HCT116 (cell line): Measurements from ENCODE around the gene NUDT13. TPM values are rescaled to one million over a fixed set of nuclear protein-coding genes. Genes with fewer than 3 reads are reported as not detected.

Experiments
- ATAC-seq: fragments of 200-7000 bp; cut with Tn5 transposase; 2 replicates; pipeline ENCODE4 v1.9.1; 2020; ENCODE audit warnings: mild to moderate bottlenecking, moderate library complexity
- BruUV-seq: library from RNA; stranded (reverse); fragments of 400-500 nt; replicated peaks from 2 replicates; lab custom pipeline; 2021; lab: Mats Ljungman, UMichigan
- CTCF ChIA-PET: fragments of 300-600 bp; sonication (Branson Sonifier 250); formaldehyde crosslinking; loops from one replicate; lab custom pipeline; 2021; ENCODE audit warnings: antibody characterized with exemption; lab: Charles Lee
- POLR2A ChIA-PET: fragments of 300-600, 350-600 bp; sonication (Branson Sonifier 250); formaldehyde crosslinking; loops from one replicate; lab custom pipeline; 2021; ENCODE audit warnings: antibody characterized with exemption; lab: Charles Lee
- RAD21 ChIA-PET, 2 experiments: fragments of 300-600 bp; sonication (Branson Sonifier 250); formaldehyde crosslinking; loops; one replicate each; lab custom pipeline; 2023; ENCODE audit warnings: low total read pairs in 2 of 2; ENCODE audit not compliant: uncharacterized antibody in 2 of 2, unreplicated experiment in 2 of 2, low non-redundant PET in 1 of 2; lab: Charles Lee
- DNase-seq: peaks from one replicate; pipeline ENCODE4 v3.0.0-alpha.2; 2010; ENCODE audit warnings: low read depth, low spot score
- H2AFZ ChIP-seq: fragments of 200-600 bp; shearing (Covaris generic), sonication (generic); 2 replicates; pipeline ENCODE4 v1.6.1; 2017; ENCODE audit warnings: low read depth, mixed run types, mixed read lengths, antibody characterized with exemption, low read length; ENCODE audit not compliant: poor library complexity, severe bottlenecking
- H3K27ac ChIP-seq: 2 replicates; pipeline ENCODE4 v1.5.1; 2012; ENCODE audit warnings: low read depth, low read length
- H3K27me3 ChIP-seq: fragments of 200-600 bp; sonication (generic); 2 replicates; pipeline ENCODE4 v1.6.1; 2016; ENCODE audit warnings: mixed run types, low read length, mixed read lengths; ENCODE audit not compliant: insufficient read depth
- H3K36me3 ChIP-seq, 2 experiments: fragments of 200-500 bp in 1 of 2; fragments of 200-600 bp in 1 of 2; sonication (Bioruptor generic) in 1 of 2; sonication (generic) in 1 of 2; 2 replicates each; pipeline versions ENCODE4 v1.5.1 to v1.6.1; 2014 to 2016; ENCODE audit warnings: low read length in 2 of 2, inconsistent platforms in 1 of 2, mixed read lengths in 1 of 2, mixed run types in 1 of 2; ENCODE audit not compliant: insufficient read depth in 2 of 2, control insufficient read depth in 1 of 2
- H3K4me1 ChIP-seq, 2 experiments: fragments of 200-600 bp in 1 of 2; sonication (generic) in 1 of 2; 2 replicates each; pipeline versions ENCODE4 v1.5.1 to v1.6.1; 2012 to 2017; ENCODE audit warnings: low read length in 2 of 2, inconsistent platforms in 1 of 2, mild to moderate bottlenecking in 1 of 2, mixed read lengths in 1 of 2, mixed run types in 1 of 2, moderate library complexity in 1 of 2; ENCODE audit not compliant: insufficient read depth in 2 of 2, control insufficient read depth in 1 of 2
- H3K4me2 ChIP-seq: fragments of 200-600 bp; sonication (generic); 2 replicates; pipeline ENCODE4 v1.6.1; 2017; ENCODE audit warnings: mixed run types, low read length, mixed read lengths
- H3K4me3 ChIP-seq, 2 experiments: fragments of 200-600 bp in 1 of 2; sonication (generic) in 1 of 2; replicated peaks in 1 of 2; 2 replicates each; pipeline ENCODE4 v1.5.1; 2011 to 2016; ENCODE audit warnings: low read length in 2 of 2, control low read depth in 1 of 2, low read depth in 1 of 2, mild to moderate bottlenecking in 1 of 2, mixed read lengths in 1 of 2, mixed run types in 1 of 2
- H3K79me2 ChIP-seq: fragments of 200-600 bp; sonication (generic); 2 replicates; pipeline ENCODE4 v1.6.1; 2017; ENCODE audit warnings: mild to moderate bottlenecking, mixed run types, low read length, moderate library complexity, mixed read lengths; ENCODE audit not compliant: insufficient read depth
- H3K9ac ChIP-seq: fragments of 200-600 bp; sonication (generic); 2 replicates; pipeline ENCODE4 v1.6.1; 2016; ENCODE audit warnings: low read length, mixed read lengths
- H3K9me2 ChIP-seq: fragments of 200-600 bp; sonication (generic), shearing (Covaris generic); 2 replicates; pipeline ENCODE4 v1.6.1; 2017; ENCODE audit warnings: mixed run types, mild to moderate bottlenecking, moderate library complexity; ENCODE audit not compliant: insufficient read depth
- H3K9me3 ChIP-seq, 2 experiments: fragments of 200-500 bp in 1 of 2; fragments of 200-600 bp in 1 of 2; sonication (Bioruptor generic) in 1 of 2; sonication (generic) in 1 of 2; 2 replicates each; pipeline ENCODE4 v1.6.1; 2014 to 2017; ENCODE audit warnings: low read length in 2 of 2, mixed read lengths in 2 of 2, inconsistent platforms in 1 of 2, low read depth in 1 of 2, mild to moderate bottlenecking in 1 of 2, mixed run types in 1 of 2, moderate library complexity in 1 of 2; ENCODE audit not compliant: control insufficient read depth in 1 of 2, insufficient read depth in 1 of 2
- H4K20me1 ChIP-seq: fragments of 200-600 bp; sonication (generic), shearing (Covaris generic); 2 replicates; pipeline ENCODE4 v1.6.1; 2017; ENCODE audit warnings: mixed run types, mild to moderate bottlenecking, moderate library complexity; ENCODE audit not compliant: insufficient read depth
- ATF3 ChIP-seq: IDR thresholded peaks from 2 replicates; pipeline ENCODE4 v1.6.1; 2012
- CBX3 ChIP-seq: IDR thresholded peaks from 2 replicates; pipeline ENCODE4 v1.6.1; 2012; ENCODE audit warnings: low read depth
- CEBPB ChIP-seq: IDR thresholded peaks from 2 replicates; pipeline ENCODE4 v1.6.1; 2012; ENCODE audit warnings: low read depth
- CTCF ChIP-seq, 3 experiments: fragments of 200-600 bp in 1 of 3; sonication (generic) in 1 of 3; IDR thresholded peaks in 2 of 3; conservative IDR thresholded peaks in 1 of 3; 2 replicates each; pipeline ENCODE4 v1.5.1; 2012 to 2017; ENCODE audit warnings: low read depth in 2 of 3, low read length in 2 of 3, antibody characterized with exemption in 1 of 3, borderline replicate concordance in 1 of 3, control low read depth in 1 of 3, mild to moderate bottlenecking in 1 of 3, mixed read lengths in 1 of 3, mixed run types in 1 of 3, moderate library complexity in 1 of 3; ENCODE audit not compliant: insufficient read depth in 1 of 3
- EGR1 ChIP-seq: IDR thresholded peaks from 2 replicates; pipeline ENCODE4 v1.6.1; 2012; ENCODE audit warnings: low read depth
- ELF1 ChIP-seq: IDR thresholded peaks from 2 replicates; pipeline ENCODE4 v1.6.1; 2012; ENCODE audit warnings: low read depth, borderline replicate concordance
- EZH2phosphoT487 ChIP-seq: fragments of 200-600 bp; IDR thresholded peaks from 2 replicates; pipeline ENCODE4 v1.6.1; 2018; ENCODE audit warnings: antibody characterized with exemption, borderline replicate concordance
- FOSL1 ChIP-seq: IDR thresholded peaks from 2 replicates; pipeline ENCODE4 v1.6.1; 2012; ENCODE audit warnings: low read depth
- JUND ChIP-seq: IDR thresholded peaks from 2 replicates; pipeline ENCODE4 v1.6.1; 2012
- MAX ChIP-seq: IDR thresholded peaks from 2 replicates; pipeline ENCODE4 v1.6.1; 2012
- POLR2A ChIP-seq: IDR thresholded peaks from 2 replicates; pipeline ENCODE4 v1.7.0; 2011; ENCODE audit warnings: borderline replicate concordance; ENCODE audit not compliant: insufficient read depth, insufficient read length; ENCODE audit errors: extremely low read depth
- POLR2AphosphoS5 ChIP-seq: IDR thresholded peaks from 2 replicates; pipeline ENCODE4 v1.6.1; 2011; ENCODE audit warnings: mild to moderate bottlenecking, low read depth, low read length, moderate library complexity
- RAD21 ChIP-seq: IDR thresholded peaks from 2 replicates; pipeline ENCODE4 v1.6.1; 2012; ENCODE audit warnings: low read depth, mild to moderate bottlenecking
- SRF ChIP-seq: IDR thresholded peaks from 2 replicates; pipeline ENCODE4 v1.6.1; 2012; ENCODE audit warnings: low read depth
- TCF7L2 ChIP-seq: IDR thresholded peaks from 2 replicates; pipeline ENCODE4 v1.7.0; 2011; ENCODE audit warnings: borderline replicate concordance, inconsistent platforms; ENCODE audit not compliant: insufficient read depth, insufficient read length; ENCODE audit errors: extremely low read depth
- ZBTB33 ChIP-seq: IDR thresholded peaks from 2 replicates; pipeline ENCODE4 v1.6.1; 2011; ENCODE audit warnings: mild to moderate bottlenecking, low read length, moderate library complexity; ENCODE audit not compliant: insufficient replicate concordance; ENCODE audit errors: extremely low read depth
- ZNF274 ChIP-seq: fragments of 200-500 bp; sonication (Bioruptor generic); IDR thresholded peaks from 2 replicates; pipeline ENCODE4 v1.6.1; 2014; ENCODE audit warnings: mild to moderate bottlenecking, low read depth, low read length, inconsistent platforms
- intact Hi-C: fragments of 100-400 bp; cut with micrococcal nuclease; formaldehyde crosslinking; loops from 2 replicates; pipeline ENCODE4 v1.10.0; 2022
- total RNA-seq: library from RNA; stranded (reverse); gene quantifications from one replicate; pipeline ENCODE4 v1.2.1, GENCODE V29; 2021; ENCODE audit not compliant: unreplicated experiment

The NUDT13 gene
- total RNA-seq, 1 experiment from 2014 or later, result 1.2 TPM

GRCh38 chr10:73079779-73080541, 30.3 kb upstream of the NUDT13 start:
- intact Hi-C loops, result no loop called here

More at GRCh38 chr10:73079779-73080541, 30.3 kb upstream of the NUDT13 start:
- Histone ChIP-seq H3K4me3 (no peak overlapping the region), H3K4me2 (no peak overlapping the region), H3K27me3 (no peaks in the 10 kb centered on the region), H3K9me2 (no peaks in the 10 kb centered on the region), H3K36me3 (0 out of 4 replicates have a peak, but pooled peaks cover 0 to 6% of the 10 kb centered on the region in 2 experiments), H3K9me3 (no peaks in the 10 kb centered on the region), H3K79me2 (peaks cover 88% of the 10 kb centered on the region), H2AFZ (no peak overlapping the region), H4K20me1 (no peaks in the 10 kb centered on the region; the same call in 1 of the 2 replicates), H3K9ac (no peak overlapping the region), H3K27ac (no peak overlapping the region), H3K4me1 (no peaks in the 10 kb centered on the region)
- no TSS peak for BruUV-seq
- ChIA-PET CTCF (no interaction called here), RAD21 (no interaction called here), POLR2A (interaction anchor here (1.2 kb wide), 1 partner anchor 17 kb away, joined by 4 read pairs; the partner anchor contains the start of gene P4HA1)
- no peak for DNase-seq
- ATAC-seq, result no peak
- TF ChIP-seq POLR2AphosphoS5 (no peak), EZH2phosphoT487 (no peak), SRF (no peak), RAD21 (no peak), ATF3 (no peak), ZNF274 (no peak), TCF7L2 (no peak), CTCF (IDR thresholded peaks at IDR 0.05 in 2 of 3, conservative IDR thresholded peaks at IDR 0.05 in 1 of 3; ENCODE audit: borderline replicate concordance in 1 of 3, insufficient read depth in 1 of 3, low read depth in 2 of 3, low read length in 2 of 3) (no peak), ELF1 (no peak), FOSL1 (no peak), POLR2A (no peak), MAX (no peak), ZBTB33 (no peak), CBX3 (no peak), JUND (no peak), CEBPB (no peak), EGR1 (no peak)
